VCaP (cell line): ENCODE data around the gene PCDHGA8.
"Not testable (repeated sequence)": the region's sequence is repeated elsewhere in the genome, so short reads cannot be mapped to it uniquely, and the experiment has no call there.

Experiments used
- H3K27ac ChIP-seq: fragments of 450-650 bp; 2 replicates; pipeline ENCODE4 v1.5.1; 2017
- TF ChIP-seq, protein P1 (sequence below): fragments of 450-650 bp; conservative IDR thresholded peaks from 2 replicates; pipeline ENCODE4 v1.5.1; 2017; ENCODE audit warnings: mild to moderate bottlenecking, moderate library complexity

The PCDHGA8 gene

GRCh38 chr5:141389153-141390042 lies 3.0 kb upstream of the PCDHGA8 start:
- no peak overlapping the region for H3K27ac ChIP-seq
- TF ChIP-seq, protein P1, sequence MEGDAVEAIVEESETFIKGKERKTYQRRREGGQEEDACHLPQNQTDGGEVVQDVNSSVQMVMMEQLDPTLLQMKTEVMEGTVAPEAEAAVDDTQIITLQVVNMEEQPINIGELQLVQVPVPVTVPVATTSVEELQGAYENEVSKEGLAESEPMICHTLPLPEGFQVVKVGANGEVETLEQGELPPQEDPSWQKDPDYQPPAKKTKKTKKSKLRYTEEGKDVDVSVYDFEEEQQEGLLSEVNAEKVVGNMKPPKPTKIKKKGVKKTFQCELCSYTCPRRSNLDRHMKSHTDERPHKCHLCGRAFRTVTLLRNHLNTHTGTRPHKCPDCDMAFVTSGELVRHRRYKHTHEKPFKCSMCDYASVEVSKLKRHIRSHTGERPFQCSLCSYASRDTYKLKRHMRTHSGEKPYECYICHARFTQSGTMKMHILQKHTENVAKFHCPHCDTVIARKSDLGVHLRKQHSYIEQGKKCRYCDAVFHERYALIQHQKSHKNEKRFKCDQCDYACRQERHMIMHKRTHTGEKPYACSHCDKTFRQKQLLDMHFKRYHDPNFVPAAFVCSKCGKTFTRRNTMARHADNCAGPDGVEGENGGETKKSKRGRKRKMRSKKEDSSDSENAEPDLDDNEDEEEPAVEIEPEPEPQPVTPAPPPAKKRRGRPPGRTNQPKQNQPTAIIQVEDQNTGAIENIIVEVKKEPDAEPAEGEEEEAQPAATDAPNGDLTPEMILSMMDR, result no peak

- TF ChIP-seq, protein P1, result no peak
- no peak overlapping the region for H3K27ac ChIP-seq
Measured at GRCh38 chr5:141393267-141393666, 834 bp downstream of the PCDHGA8 start.

DNA sequence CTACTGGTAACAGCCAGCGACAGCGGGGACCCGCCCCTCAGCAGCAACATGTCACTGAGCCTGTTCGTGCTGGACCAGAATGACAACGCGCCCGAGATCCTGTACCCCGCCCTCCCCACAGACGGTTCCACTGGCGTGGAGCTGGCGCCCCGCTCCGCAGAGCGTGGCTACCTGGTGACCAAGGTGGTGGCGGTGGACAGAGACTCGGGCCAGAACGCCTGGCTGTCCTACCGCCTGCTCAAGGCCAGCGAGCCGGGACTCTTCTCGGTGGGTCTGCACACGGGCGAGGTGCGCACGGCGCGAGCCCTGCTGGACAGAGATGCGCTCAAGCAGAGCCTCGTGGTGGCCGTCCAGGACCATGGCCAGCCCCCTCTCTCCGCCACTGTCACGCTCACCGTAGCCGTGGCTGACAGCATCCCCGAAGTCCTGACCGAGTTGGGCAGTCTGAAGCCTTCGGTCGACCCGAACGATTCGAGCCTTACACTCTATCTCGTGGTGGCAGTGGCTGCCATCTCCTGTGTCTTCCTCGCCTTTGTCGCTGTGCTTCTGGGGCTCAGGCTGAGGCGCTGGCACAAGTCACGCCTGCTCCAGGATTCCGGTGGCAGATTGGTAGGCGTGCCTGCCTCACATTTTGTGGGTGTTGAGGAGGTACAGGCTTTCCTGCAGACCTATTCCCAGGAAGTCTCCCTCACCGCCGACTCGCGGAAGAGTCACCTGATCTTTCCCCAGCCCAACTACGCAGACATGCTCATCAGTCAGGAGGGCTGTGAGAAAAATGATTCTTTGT lies 2.2 kb downstream of the PCDHGA8 start:
- not testable (repeated sequence) for H3K27ac ChIP-seq

- not testable (repeated sequence) for H3K27ac ChIP-seq
Measured at GRCh38 chr5:141397756-141398551, 5.5 kb downstream of the PCDHGA8 start, which contains the start of gene PCDHGB5. PCDHGB5 (plus strand) TSS chr5:141397947; CDS start chr5:141398128, 181 bp downstream.

GRCh38 chr5:141398608-141399007 lies 6.2 kb downstream of the PCDHGA8 start:
- TF ChIP-seq, protein P1, result no peak
- H3K27ac ChIP-seq, result no peak overlapping the region

DNA sequence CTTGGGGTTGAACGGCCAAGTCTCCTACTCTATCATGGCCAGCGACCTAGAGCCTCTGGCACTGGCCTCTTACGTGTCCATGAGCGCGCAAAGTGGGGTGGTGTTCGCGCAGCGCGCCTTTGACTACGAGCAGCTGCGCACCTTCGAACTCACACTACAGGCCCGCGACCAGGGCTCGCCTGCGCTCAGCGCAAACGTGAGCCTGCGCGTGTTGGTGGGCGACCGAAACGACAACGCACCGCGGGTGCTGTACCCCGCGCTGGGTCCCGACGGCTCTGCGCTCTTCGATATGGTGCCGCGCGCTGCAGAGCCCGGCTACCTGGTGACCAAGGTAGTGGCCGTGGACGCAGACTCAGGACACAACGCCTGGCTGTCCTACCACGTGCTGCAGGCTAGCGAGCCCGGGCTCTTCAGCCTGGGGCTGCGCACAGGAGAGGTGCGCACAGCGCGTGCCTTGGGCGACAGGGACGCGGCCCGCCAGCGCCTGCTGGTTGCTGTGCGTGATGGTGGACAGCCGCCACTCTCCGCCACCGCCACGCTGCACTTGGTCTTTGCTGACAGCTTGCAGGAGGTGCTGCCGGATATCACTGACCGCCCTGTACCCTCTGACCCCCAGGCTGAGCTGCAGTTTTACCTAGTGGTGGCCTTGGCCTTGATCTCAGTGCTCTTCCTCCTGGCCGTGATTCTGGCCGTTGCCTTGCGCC lies 7.3 kb downstream of the PCDHGA8 start:
- H3K27ac ChIP-seq, result no peak overlapping the region
- TF ChIP-seq, protein P1, result no peak

GRCh38 chr5:141402553-141403243 lies 10.3 kb downstream of the PCDHGA8 start, which contains the start of gene PCDHGA9:
PCDHGA9 (plus strand) TSS chr5:141402778; CDS start chr5:141402953, 175 bp downstream.
- TF ChIP-seq, protein P1, result peak; percentile 63
- H3K27ac ChIP-seq, result no peak within 1 kb of the TSS
